ENCODE measurements around the gene DYDC2. TPM values are rescaled to one million over a fixed set of nuclear protein-coding genes. Genes with fewer than 3 reads are reported as not detected.

DYDC2 gene
- total and polyA plus RNA-seq, 2 experiments from 2014 or later = 8.1 to 9.0 TPM

DNA sequence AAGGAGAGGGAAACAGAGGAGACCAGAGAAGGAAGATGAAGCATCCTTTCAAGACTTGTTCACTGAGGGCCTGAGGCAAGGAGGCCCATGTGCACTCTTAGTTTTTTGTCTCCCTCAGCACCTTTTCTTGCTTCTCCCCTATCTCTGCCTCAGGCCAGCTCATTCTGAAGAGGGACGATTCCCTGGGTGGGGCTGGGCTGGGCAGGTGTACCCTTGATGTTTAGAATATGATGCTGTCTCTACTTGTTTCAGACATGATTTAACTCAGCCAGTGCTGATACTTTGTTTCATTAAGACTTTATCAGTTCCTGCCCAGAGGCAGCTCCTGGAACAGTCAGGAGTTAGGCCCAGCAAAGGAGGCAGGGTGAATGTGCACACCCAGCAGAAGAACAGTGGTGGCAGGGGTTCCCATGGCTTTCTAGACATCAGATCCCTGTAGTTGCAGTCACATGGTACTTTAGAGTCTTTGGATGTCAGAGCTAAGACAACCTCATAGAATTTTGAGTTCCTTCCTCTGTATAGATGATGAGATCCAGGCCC, 55.2 kb downstream of the DYDC2 start (continued):
- no peak for TF ChIP-seq ZNF114 (CRISPR knock-in tag; IDR thresholded peaks at IDR 0.05)
- TF ChIP-seq ZNF331 (CRISPR knock-in tag; IDR thresholded peaks at IDR 0.05; ENCODE audit: low read depth) = no peak
- TF ChIP-seq, protein P1, sequence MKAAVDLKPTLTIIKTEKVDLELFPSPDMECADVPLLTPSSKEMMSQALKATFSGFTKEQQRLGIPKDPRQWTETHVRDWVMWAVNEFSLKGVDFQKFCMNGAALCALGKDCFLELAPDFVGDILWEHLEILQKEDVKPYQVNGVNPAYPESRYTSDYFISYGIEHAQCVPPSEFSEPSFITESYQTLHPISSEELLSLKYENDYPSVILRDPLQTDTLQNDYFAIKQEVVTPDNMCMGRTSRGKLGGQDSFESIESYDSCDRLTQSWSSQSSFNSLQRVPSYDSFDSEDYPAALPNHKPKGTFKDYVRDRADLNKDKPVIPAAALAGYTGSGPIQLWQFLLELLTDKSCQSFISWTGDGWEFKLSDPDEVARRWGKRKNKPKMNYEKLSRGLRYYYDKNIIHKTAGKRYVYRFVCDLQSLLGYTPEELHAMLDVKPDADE (IDR thresholded peaks at IDR 0.05) = no peak
- TF ChIP-seq NANOG (IDR thresholded peaks at IDR 0.05; ENCODE audit: borderline replicate concordance) = no peak
- TF ChIP-seq EZH2phosphoT487 (IDR thresholded peaks at IDR 0.05; ENCODE audit: unreplicated experiment) = no peak

- DNase-seq (ENCODE audit: low spot score) = no peak
- H3F3A ChIP-seq (replicated peaks; ENCODE audit: low read depth) = 0 out of 2 replicates have a peak, but pooled peaks cover 5% of the 10 kb centered on the region
- H3K4me3 Mint-ChIP-seq = no peak overlapping the region
- no peak overlapping the region for H3K4me3 ChIP-seq
- peaks cover 57% of the 10 kb centered on the region for H3K4me1 Mint-ChIP-seq
- peaks cover 30% of the 10 kb centered on the region for H4K20me1 ChIP-seq (replicated peaks; ENCODE audit: insufficient read depth)
- peaks cover 37% of the 10 kb centered on the region for H3K27me3 ChIP-seq (ENCODE audit: insufficient read depth)
- H3K4me2 ChIP-seq = no peak overlapping the region
- H2AFZ ChIP-seq = no peak overlapping the region
- H3K27me3 Mint-ChIP-seq (ENCODE audit: insufficient read depth, low read depth, poor library complexity) = peaks cover 16% of the 10 kb centered on the region
- no peak overlapping the region for H3K27ac Mint-ChIP-seq
- no peak for ATAC-seq
- H3K36me3 Mint-ChIP-seq (ENCODE audit: low read depth) = peaks cover 4% of the 10 kb centered on the region; the same call in 1 of the 3 replicates
- no peaks in the 10 kb centered on the region for H3K36me3 ChIP-seq (ENCODE audit: insufficient read depth)
- H3K79me2 ChIP-seq (replicated peaks; ENCODE audit: insufficient read depth) = peaks cover 21% of the 10 kb centered on the region
- H3K9me3 Mint-ChIP-seq = no peaks in the 10 kb centered on the region
- no peaks in the 10 kb centered on the region for H3K9me2 ChIP-seq (ENCODE audit: insufficient read depth)
- peaks cover 39% of the 10 kb centered on the region for H3K4me1 ChIP-seq (ENCODE audit: insufficient read depth)
- no peak overlapping the region for H3K27ac ChIP-seq (ENCODE audit: low read depth)
- TF ChIP-seq ZNF462 (CRISPR knock-in tag; IDR thresholded peaks at IDR 0.05) = no peak
- no peak for TF ChIP-seq ZNF114 (CRISPR knock-in tag; IDR thresholded peaks at IDR 0.05)
- TF ChIP-seq NANOG (IDR thresholded peaks at IDR 0.05; ENCODE audit: borderline replicate concordance) = no peak
- TF ChIP-seq JUNB (IDR thresholded peaks at IDR 0.05; ENCODE audit: unreplicated experiment) = no peak
- TF ChIP-seq, protein P2, sequence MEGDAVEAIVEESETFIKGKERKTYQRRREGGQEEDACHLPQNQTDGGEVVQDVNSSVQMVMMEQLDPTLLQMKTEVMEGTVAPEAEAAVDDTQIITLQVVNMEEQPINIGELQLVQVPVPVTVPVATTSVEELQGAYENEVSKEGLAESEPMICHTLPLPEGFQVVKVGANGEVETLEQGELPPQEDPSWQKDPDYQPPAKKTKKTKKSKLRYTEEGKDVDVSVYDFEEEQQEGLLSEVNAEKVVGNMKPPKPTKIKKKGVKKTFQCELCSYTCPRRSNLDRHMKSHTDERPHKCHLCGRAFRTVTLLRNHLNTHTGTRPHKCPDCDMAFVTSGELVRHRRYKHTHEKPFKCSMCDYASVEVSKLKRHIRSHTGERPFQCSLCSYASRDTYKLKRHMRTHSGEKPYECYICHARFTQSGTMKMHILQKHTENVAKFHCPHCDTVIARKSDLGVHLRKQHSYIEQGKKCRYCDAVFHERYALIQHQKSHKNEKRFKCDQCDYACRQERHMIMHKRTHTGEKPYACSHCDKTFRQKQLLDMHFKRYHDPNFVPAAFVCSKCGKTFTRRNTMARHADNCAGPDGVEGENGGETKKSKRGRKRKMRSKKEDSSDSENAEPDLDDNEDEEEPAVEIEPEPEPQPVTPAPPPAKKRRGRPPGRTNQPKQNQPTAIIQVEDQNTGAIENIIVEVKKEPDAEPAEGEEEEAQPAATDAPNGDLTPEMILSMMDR (conservative IDR thresholded peaks at IDR 0.05; ENCODE audit: low read depth in 2 of 2) = no peak
- no peak for TF ChIP-seq POLR2AphosphoS5 (IDR thresholded peaks at IDR 0.05; ENCODE audit: low read depth)
- TF ChIP-seq STAT1 (IDR thresholded peaks at IDR 0.05; ENCODE audit: unreplicated experiment) = no peak
- no peak for TF ChIP-seq EZH2 (IDR thresholded peaks at IDR 0.05; ENCODE audit: low read depth, unreplicated experiment)
- TF ChIP-seq, protein P1 (IDR thresholded peaks at IDR 0.05) = no peak
These were observed 55.9 kb downstream of the DYDC2 start for GRCh38 chr10:80412486-80412885.
